ENCODE measurements around the gene KNCN. TPM values are rescaled to one million over a fixed set of nuclear protein-coding genes. Genes with fewer than 3 reads are reported as not detected.

KNCN gene
- total RNA-seq, 1 experiment from 2014 or later: not detected

- no peak for TF ChIP-seq CBFB (CRISPR knock-in tag; IDR thresholded peaks at IDR 0.05; ENCODE audit: low read depth)
- TF ChIP-seq ZNF396 (CRISPR knock-in tag; IDR thresholded peaks at IDR 0.05; ENCODE audit: borderline replicate concordance): no peak
- no peak for TF ChIP-seq TEAD4 (CRISPR knock-in tag; IDR thresholded peaks at IDR 0.05)
- no peak for TF ChIP-seq TEAD1 (CRISPR knock-in tag; IDR thresholded peaks at IDR 0.05)
- no peak for TF ChIP-seq ESRRA (CRISPR knock-in tag; IDR thresholded peaks at IDR 0.05; ENCODE audit: borderline replicate concordance)
- TF ChIP-seq ETV6 (CRISPR knock-in tag; IDR thresholded peaks at IDR 0.05): no peak
- TF ChIP-seq ZNF281 (CRISPR knock-in tag; IDR thresholded peaks at IDR 0.05): no peak
- TF ChIP-seq SMAD3 (CRISPR knock-in tag; IDR thresholded peaks at IDR 0.05; ENCODE audit: borderline replicate concordance): no peak
- TF ChIP-seq ZNF138 (CRISPR knock-in tag; conservative IDR thresholded peaks at IDR 0.05): no peak
- TF ChIP-seq CTCF (IDR thresholded peaks at IDR 0.05): no peak
Measured at GRCh38 chr1:46550751-46551231, 656 bp downstream of the KNCN start (continued).

GRCh38 chr1:46549697-46550681, 1.5 kb downstream of the KNCN start:
- CTCF ChIA-PET: interaction anchor here (0.8 to 13.7 kb wide), 18 partner anchors 13 to 198 kb away, joined by 3 to 190 read pairs (median 7); partner anchors contain the start of gene MKNK1
- DNase-seq (ENCODE audit: low spot score): no peak
- Mint-ChIP-seq H3K4me3 (no peak overlapping the region), H3K27me3 (ENCODE audit: low read depth) (peaks cover 24% of the 10 kb centered on the region), H3K4me1 (peaks cover 19% of the 10 kb centered on the region), H3K36me3 (no peaks in the 10 kb centered on the region), H3K27ac (no peak overlapping the region), H3K9me3 (no peaks in the 10 kb centered on the region)
- POLR2A ChIA-PET: interaction anchor here (0.6 kb wide), 1 partner anchor 153 kb away, joined by 3 read pairs; no protein-coding TSS in a partner anchor
- peak; percentile 20 for ATAC-seq
- TF ChIP-seq ZNF138 (CRISPR knock-in tag; conservative IDR thresholded peaks at IDR 0.05) (no peak), ATF2 (CRISPR knock-in tag; IDR thresholded peaks at IDR 0.05; ENCODE audit: borderline replicate concordance, low read depth) (no peak), ZNF425 (CRISPR knock-in tag; conservative IDR thresholded peaks at IDR 0.05) (no peak), IRF1 (CRISPR knock-in tag; IDR thresholded peaks at IDR 0.05) (no peak), NR3C1 (CRISPR knock-in tag; conservative IDR thresholded peaks at IDR 0.05; ENCODE audit: low read depth) (no peak), PREB (CRISPR knock-in tag; IDR thresholded peaks at IDR 0.05; ENCODE audit: borderline replicate concordance) (no peak), ERG (CRISPR knock-in tag; IDR thresholded peaks at IDR 0.05) (no peak), KAT7 (CRISPR knock-in tag; IDR thresholded peaks at IDR 0.05; ENCODE audit: borderline replicate concordance) (no peak), AR (CRISPR knock-in tag; IDR thresholded peaks at IDR 0.05) (no peak), JAZF1 (CRISPR knock-in tag; IDR thresholded peaks at IDR 0.05) (no peak), CBFB (CRISPR knock-in tag; IDR thresholded peaks at IDR 0.05; ENCODE audit: low read depth) (no peak)

All from WTC11 (cell line).